DOHH2 (cell line): ENCODE data around the gene ZNF469.

Experiments used
- H3F3A ChIP-seq: fragments of 200-600 bp; sonication (generic), shearing (Covaris generic); 2 replicates; pipeline ENCODE4 v1.6.0; 2016; ENCODE audit warnings: antibody characterized with exemption, mild to moderate bottlenecking; ENCODE audit not compliant: control insufficient read depth, insufficient read depth
- H3K27ac ChIP-seq: fragments of 200-600 bp; sonication (generic); 2 replicates; pipeline ENCODE4 v1.5.1; 2014; ENCODE audit warnings: low read depth, mild to moderate bottlenecking, low read length, moderate library complexity
- H3K27me3 ChIP-seq: fragments of 200-600 bp; sonication (generic); 2 replicates; pipeline ENCODE4 v1.6.1; 2014; ENCODE audit warnings: mild to moderate bottlenecking, low read length, mixed read lengths; ENCODE audit not compliant: control insufficient read depth
- H3K36me3 ChIP-seq: fragments of 200-600 bp; sonication (generic); 2 replicates; pipeline ENCODE4 v1.6.1; 2014; ENCODE audit warnings: mild to moderate bottlenecking, low read length, moderate library complexity, mixed read lengths; ENCODE audit not compliant: control insufficient read depth
- H3K4me1 ChIP-seq: fragments of 200-600 bp; sonication (generic); 2 replicates; pipeline ENCODE4 v1.6.1; 2014; ENCODE audit warnings: mild to moderate bottlenecking, low read length, mixed read lengths; ENCODE audit not compliant: control insufficient read depth
- H3K4me2 ChIP-seq: fragments of 200-600 bp; sonication (generic); 2 replicates; pipeline ENCODE4 v1.6.0; 2014; ENCODE audit warnings: mild to moderate bottlenecking, low read length, moderate library complexity
- H3K4me3 ChIP-seq: fragments of 200-600 bp; sonication (generic); 2 replicates; pipeline ENCODE4 v1.5.1; 2014; ENCODE audit warnings: mild to moderate bottlenecking, low read length, mixed read lengths
- H3K79me2 ChIP-seq: fragments of 200-600 bp; sonication (generic); 2 replicates; pipeline ENCODE4 v1.6.1; 2014; ENCODE audit warnings: mild to moderate bottlenecking, low read length, mixed read lengths; ENCODE audit not compliant: control insufficient read depth
- H3K9me2 ChIP-seq: fragments of 200-600 bp; sonication (generic); replicated peaks from 2 replicates; pipeline ENCODE4 v1.6.1; 2014; ENCODE audit warnings: mild to moderate bottlenecking, low read length, mixed read lengths; ENCODE audit not compliant: control insufficient read depth
- H3K9me3 ChIP-seq: fragments of 200-600 bp; sonication (generic); 2 replicates; pipeline ENCODE4 v1.6.1; 2014; ENCODE audit warnings: antibody characterized with exemption, low read length, mixed read lengths; ENCODE audit not compliant: control insufficient read depth, insufficient read depth
- H4K20me1 ChIP-seq: fragments of 200-600 bp; sonication (generic); 2 replicates; pipeline ENCODE4 v1.6.0; 2014; ENCODE audit warnings: low read depth, mild to moderate bottlenecking, antibody characterized with exemption, low read length, moderate library complexity; ENCODE audit not compliant: control insufficient read depth, insufficient read depth
- EZH2phosphoT487 ChIP-seq: fragments of 200-600 bp; sonication (generic); IDR thresholded peaks from 2 replicates; pipeline ENCODE4 v1.6.1; 2017; ENCODE audit warnings: borderline replicate concordance, mild to moderate bottlenecking, antibody characterized with exemption, low read length, moderate library complexity, mixed read lengths
- TF ChIP-seq, protein P1 (sequence below): fragments of 200-600 bp; sonication (generic); IDR thresholded peaks from one replicate; pipeline ENCODE4 v1.5.1; 2014; ENCODE audit warnings: antibody characterized with exemption, mild to moderate bottlenecking, low read depth, low read length; ENCODE audit not compliant: poor library complexity, severe bottlenecking

The ZNF469 gene

DNA sequence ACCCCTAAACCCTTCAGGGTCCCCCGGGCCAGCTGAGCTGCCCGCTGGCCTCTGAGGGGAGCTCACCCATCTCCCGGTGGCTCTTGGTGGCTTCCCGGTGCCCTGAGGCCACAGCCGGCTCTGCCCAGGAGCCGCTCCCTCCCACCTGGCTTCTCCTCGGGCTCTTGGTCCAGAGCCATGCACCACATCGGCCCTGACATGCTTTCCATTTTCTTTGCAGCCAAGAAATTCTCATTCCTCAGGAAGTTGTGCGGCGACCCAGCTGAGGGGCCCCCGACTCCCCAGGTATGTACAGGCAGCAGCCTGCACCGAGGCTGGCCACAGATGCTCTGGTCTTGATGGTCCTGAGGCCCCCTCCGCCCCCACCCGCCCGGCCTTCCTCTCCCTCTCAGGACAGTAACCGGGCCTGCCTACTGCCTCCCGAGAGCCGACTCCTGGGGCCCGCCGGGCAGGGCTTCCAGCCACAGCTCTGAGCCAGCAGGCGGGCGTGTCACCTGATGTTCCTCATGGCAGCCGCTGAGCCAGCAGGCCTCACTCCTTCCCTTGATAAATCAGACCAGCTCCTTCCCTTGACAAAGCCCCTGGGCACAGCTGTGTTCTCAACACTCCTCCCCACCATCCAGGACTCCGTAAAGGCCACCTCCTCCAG is 42.0 kb downstream of the ZNF469 start:
- no peaks in the 10 kb centered on the region for H3K9me3 ChIP-seq
- H3K27me3 ChIP-seq = no peaks in the 10 kb centered on the region
- no peaks in the 10 kb centered on the region for H3K9me2 ChIP-seq
- no peaks in the 10 kb centered on the region for H3K36me3 ChIP-seq
- no peaks in the 10 kb centered on the region for H4K20me1 ChIP-seq
- TF ChIP-seq, protein P1, sequence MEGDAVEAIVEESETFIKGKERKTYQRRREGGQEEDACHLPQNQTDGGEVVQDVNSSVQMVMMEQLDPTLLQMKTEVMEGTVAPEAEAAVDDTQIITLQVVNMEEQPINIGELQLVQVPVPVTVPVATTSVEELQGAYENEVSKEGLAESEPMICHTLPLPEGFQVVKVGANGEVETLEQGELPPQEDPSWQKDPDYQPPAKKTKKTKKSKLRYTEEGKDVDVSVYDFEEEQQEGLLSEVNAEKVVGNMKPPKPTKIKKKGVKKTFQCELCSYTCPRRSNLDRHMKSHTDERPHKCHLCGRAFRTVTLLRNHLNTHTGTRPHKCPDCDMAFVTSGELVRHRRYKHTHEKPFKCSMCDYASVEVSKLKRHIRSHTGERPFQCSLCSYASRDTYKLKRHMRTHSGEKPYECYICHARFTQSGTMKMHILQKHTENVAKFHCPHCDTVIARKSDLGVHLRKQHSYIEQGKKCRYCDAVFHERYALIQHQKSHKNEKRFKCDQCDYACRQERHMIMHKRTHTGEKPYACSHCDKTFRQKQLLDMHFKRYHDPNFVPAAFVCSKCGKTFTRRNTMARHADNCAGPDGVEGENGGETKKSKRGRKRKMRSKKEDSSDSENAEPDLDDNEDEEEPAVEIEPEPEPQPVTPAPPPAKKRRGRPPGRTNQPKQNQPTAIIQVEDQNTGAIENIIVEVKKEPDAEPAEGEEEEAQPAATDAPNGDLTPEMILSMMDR = no peak
- no peak for TF ChIP-seq EZH2phosphoT487
- H3K4me1 ChIP-seq = no peaks in the 10 kb centered on the region
- no peak overlapping the region for H3K27ac ChIP-seq
- no peaks in the 10 kb centered on the region for H3F3A ChIP-seq
- no peak overlapping the region for H3K4me3 ChIP-seq
- no peaks in the 10 kb centered on the region for H3K79me2 ChIP-seq
- no peak overlapping the region for H3K4me2 ChIP-seq

DNA sequence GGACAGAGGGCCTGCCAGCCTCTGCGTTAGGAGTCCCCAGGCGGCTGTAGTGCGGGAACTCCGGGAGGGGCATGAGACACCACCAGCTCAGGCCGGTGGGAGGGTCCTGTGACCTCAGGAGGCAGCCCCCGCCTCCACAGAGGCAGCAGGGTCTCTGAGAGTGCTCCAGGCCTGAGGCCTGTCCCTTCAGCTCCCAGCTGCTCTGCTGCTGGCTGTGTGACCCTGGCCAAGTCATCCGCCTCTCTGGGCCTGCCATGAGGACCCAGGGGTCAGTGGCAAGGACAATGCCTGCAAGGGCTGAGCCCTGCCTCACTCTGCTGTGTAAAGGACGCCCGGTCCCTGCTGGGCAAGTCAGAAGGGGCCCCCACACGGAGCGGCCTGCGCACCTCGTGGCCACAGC is 43.3 kb downstream of the ZNF469 start:
- Histone ChIP-seq H3K4me1 (peaks cover 3% of the 10 kb centered on the region), H3K36me3 (no peaks in the 10 kb centered on the region), H3K79me2 (no peaks in the 10 kb centered on the region), H3K27me3 (no peaks in the 10 kb centered on the region), H4K20me1 (no peaks in the 10 kb centered on the region), H3K4me2 (no peak overlapping the region), H3K9me2 (no peaks in the 10 kb centered on the region), H3F3A (no peaks in the 10 kb centered on the region), H3K27ac (no peak overlapping the region), H3K9me3 (no peaks in the 10 kb centered on the region), H3K4me3 (no peak overlapping the region)
- TF ChIP-seq EZH2phosphoT487 = no peak
- TF ChIP-seq, protein P1 = no peak

DNA sequence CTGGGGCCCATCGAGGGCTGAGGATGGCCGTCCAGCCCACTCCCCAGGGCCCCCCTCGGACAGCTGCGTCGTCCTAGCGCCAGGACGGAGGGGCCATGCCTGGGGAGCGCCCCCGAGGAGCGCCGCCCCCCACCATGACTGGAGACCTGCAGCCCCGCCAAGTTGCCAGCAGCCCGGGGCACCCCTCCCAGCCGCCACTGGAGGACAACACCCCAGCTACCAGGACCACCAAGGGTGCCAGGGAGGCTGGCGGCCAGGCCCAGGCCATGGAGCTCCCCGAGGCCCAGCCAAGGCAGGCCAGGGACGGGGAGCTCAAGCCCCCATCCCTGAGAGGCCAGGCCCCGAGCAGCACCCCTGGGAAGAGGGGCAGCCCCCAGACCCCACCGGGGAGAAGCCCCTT is 44.6 kb downstream of the ZNF469 start:
- Histone ChIP-seq H3K27ac (no peak overlapping the region), H3K9me3 (no peaks in the 10 kb centered on the region), H3K36me3 (no peaks in the 10 kb centered on the region), H3F3A (no peaks in the 10 kb centered on the region), H3K4me1 (peaks cover 6% of the 10 kb centered on the region), H3K79me2 (no peaks in the 10 kb centered on the region), H3K9me2 (no peaks in the 10 kb centered on the region), H3K4me3 (no peak overlapping the region), H3K27me3 (no peaks in the 10 kb centered on the region), H4K20me1 (no peaks in the 10 kb centered on the region), H3K4me2 (no peak overlapping the region)
- TF ChIP-seq, protein P1 = no peak
- TF ChIP-seq EZH2phosphoT487 = no peak
